Measurements from ENCODE around the gene NCK1.
"Not testable (repeated sequence)": the region's sequence is repeated elsewhere in the genome, so short reads cannot be mapped to it uniquely, and the experiment has no call there.

NCK1 gene

DNA sequence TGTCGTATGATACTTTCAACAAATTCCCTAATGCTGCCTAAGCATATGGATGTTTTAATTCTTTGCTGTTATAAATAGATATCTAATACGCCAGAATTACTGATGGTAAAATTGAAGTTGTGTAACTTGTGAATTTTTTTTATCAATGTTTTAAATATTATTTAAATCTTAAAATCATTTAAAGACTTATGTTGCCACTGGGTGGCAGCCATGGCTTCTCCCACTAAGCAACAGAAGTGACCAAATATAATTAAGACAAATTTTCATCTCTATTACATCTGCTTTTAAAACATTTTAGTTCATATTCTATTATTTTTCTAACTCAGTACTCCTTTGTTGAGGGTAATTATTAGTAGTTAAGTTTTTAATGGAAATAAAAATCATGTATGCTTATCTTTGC, 87.7 kb downstream of the NCK1 start:
- no peak for DNase-seq

DNA sequence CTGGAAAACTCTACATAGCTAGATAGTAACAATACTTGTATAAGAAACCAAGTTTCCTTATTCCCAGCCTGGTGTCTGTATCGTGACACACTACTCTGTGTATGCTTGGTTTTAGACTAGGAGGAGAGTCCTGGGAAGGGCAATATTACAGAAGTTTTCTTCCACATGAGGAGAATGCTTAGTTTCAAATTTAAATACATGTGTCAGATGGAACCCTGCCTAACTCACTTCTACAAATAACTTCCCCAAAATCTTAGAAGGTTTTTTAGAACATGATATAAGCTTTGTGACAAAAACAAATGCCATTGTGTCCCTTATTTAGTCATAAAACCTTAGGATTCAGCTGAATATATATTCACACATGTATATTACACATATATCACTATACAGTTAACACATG, 88.6 kb downstream of the NCK1 start:
- no peak for DNase-seq

DNA sequence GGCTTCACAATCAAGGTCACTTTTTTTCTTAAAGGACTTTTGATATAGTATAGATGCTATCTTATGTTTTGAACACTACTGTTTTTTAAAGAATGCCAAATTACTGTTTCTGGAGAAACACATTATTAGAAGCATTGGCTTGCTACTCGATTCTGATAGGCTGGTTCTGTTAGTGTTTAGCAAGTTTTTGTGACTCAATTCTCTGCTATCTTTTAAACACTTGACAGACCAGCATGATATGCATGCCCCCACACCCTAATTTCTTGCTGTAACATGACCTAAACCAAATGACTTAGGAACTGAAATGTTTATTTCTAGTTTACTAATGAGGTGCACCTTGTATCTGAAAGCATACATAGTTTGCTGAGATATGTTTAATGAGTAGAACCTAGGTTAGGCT, 90.3 kb downstream of the NCK1 start:
- no peak for DNase-seq

DNA sequence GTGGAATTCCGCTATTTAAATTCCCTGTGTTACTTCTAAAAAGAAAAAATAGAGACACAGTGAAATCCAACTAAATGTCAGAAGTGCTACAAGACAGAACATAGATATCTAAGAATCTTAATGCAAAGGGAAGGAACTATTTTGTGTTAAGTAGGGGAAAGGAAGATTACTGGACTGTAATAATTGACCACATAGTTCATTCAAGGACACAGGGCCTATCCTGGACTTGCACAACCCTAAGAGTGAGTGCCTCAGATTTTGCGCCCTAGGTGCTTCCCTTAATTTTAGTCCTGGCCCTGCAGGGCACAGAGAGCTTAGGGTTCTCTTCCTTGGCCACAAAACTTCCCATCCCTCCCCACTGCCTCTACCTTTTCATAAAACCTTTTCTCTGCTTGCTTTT, 92.2 kb downstream of the NCK1 start:
- DNase-seq, result no peak

DNA sequence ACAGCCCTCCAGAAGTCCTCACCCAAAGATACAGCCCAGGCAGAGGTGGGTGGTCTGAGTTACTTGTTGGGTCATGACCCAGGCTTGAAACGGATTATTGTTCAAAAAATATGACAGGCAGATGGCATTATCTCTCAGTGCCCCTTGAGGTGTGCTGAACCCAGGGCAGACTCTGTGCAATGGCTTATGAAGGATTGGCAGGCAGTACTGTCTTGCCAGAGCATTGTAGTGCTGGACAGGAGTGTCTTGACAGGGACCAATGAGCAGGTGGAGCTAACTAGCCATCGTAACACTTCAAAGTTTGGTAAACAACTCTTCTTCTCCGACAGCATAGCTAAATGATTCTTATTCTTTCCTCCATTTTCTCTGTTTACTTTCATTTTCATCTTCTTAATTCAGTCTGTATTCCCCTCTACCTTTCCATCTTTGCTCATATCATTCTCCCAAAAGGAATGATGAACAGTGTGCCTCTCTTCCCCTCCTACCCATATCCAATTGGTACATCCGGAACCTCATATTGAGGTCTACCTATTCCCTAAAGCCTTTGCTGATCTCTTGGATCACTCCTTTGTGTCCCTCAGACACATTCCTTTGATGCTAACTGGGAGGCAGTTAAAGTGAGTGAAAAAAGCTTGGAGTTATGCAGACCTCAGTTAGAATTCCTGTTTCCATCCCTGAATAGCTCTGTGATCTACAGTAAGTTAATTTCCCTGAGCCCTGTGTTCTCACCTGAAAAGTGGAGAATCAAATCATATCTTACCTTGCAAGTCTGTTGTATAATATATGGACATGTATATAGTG, 93.2 kb downstream of the NCK1 start:
- no peak for DNase-seq

DNA sequence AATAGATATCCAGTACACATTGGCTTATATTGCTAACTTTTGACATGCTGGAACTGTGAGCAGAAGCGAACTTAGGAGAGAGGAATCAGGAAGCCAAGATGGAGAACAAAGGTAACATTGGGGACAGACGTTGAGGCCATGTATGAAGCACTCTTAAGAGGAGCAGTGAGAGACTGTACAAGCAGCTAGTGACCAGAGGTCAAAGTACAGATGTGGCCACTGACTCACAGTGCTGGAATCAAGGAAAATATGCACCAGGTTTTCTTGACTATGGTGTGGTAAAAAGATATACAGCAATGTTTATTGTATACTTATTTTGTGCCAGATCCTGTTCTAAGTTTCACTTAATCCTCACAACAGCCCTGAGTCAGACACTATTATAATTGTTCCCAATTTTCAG, 93.8 kb downstream of the NCK1 start:
- DNase-seq, result no peak

DNA sequence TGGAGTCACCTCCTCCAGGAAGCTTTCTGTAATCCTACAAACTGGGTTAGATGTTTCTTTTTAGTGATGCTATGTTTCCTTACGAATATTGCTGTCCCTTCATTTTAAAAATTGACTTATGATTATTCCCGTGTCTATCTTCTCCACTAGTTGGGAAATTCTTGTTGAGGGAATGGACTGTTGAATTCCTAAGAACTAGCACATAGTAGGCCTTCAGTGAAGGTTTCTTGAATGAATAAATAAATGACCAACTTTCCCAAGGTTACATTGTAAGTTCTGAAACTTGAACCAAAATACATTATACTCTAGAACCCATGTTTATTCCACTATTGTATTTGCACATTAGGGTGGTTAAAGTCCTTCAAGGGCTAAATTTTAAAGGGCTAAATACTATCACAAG, 95.0 kb downstream of the NCK1 start:
- no peak for DNase-seq

DNA sequence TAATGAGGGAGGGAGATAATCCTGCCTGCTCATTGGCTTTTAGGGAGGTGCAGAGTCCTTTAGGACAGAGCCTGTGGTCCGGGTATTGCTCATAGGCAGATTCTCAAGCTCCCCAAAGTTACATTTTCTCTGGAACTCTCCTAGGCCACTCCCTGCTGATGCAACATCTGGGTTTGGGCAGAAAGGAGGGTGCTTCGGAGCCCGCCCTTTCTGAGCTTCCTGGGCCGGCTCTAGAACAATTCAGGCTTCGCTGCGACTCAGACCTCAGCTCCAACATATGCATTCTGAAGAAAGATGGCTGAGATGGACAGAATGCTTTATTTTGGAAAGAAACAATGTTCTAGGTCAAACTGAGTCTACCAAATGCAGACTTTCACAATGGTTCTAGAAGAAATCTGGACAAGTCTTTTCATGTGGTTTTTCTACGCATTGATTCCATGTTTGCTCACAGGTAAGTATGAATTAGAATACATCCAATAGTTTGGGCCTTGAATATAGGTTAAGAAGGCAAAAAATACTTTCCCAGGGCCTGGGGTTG, 95.8 kb downstream of the NCK1 start, which contains the start of gene IL20RB:
Gene IL20RB (plus strand): TSS at position 233 of the 538 bp plus-strand sequence. CDS start 131 bp downstream, at position 364.
- no peak for DNase-seq

DNA sequence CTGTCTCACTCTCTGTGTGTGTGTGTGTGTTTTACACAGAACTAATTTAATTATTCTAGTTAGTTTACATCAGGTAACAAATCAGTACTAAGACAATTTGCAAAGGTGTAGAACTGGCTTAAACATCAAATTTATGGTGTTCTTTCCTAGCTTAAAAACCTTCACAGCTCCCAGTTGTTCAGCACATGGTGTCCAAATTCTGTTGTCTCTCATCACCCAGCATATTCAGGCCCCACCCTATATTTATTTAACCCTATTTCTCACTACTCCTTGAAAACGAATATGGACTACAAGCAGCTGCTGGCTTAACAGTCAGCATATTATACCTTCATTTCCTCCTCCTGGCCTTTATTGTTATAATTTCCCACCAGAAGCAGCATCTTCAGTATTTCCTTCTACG, 96.9 kb downstream of the NCK1 start:
- DNase-seq, result no peak

DNA sequence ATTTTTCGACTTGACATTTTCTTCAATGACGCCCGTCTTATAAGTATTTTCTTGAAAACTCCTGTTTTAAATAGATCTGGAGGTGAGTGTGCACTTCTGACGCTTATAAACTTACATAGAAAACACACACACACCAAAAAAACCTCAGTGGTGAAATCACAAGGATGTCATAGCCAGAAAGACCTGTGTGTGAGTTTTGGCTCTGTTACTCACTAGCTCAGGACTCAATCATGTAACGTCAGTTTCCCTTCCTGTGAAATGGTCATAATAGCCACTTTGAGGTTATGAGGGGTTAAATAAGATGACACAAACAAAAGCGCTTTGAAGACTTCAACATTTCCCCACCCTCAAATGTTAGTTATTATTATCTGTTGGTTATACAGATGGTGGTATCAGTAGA, 97.6 kb downstream of the NCK1 start:
- no peak for DNase-seq

DNA sequence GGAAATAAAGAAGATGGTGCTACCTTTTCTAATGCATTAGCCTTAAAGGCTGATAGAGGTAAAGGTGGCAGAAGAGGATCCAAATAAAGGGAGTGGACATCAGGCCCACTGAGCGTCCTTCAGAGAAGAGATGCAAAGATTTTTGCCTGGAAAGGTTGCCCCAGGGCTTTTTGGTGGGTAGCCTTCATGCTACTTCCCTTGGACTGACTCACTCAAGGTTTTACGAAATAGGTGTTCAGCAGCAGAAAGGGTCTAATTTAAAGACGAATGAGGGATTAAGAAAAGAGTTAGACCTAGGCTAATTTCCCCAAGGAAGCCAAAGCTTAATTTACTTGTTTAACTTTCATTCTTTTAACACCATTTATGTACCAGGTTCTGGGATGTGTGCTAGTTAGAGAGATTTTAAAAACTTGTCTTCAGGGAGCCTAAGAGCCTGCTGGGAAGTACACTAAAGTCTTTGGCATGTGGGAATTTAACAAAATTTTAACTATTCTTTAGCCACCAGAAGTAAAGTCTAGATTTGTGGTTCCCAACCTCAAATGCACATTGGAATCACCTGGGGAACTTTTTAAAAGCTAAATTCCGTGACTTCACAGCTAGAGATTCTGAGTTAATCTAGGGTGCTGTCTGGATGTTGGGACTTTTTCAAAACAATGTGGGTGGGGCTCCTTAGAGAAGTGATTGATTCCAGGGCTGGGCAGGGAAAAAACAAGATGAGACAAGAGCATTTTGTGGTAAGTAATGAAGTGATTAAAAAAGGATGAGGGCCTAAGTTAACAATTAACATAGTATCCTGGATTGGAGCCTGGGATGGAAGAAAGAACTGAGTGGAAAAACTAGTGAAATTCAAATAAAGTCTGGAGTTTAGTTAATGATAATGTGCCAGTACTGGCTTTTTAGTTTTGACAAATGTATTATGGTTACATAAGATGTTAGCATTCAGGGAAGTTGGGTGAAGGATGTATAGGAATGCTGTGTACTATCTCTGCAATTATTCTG, 99.1 kb downstream of the NCK1 start:
- no peak for DNase-seq

DNA sequence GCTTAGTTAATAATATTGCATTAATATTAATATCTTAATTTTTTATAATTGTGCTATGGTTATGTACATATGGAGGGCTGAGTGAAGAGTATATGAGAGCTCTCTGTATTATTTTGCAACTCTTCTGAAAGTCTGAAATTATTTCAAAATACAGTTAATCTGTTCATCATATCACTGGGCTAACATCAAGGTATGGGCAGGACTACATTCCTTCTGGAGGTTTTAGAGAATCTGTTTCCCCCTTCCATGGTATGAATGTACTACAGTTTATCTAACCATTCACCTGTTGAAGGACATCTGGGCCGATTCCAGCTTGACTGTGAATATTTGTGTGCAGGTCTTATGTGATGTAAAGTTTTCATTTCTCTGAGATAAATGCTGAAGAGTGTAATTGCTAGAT, 100.9 kb downstream of the NCK1 start:
- DNase-seq, result no peak

DNA sequence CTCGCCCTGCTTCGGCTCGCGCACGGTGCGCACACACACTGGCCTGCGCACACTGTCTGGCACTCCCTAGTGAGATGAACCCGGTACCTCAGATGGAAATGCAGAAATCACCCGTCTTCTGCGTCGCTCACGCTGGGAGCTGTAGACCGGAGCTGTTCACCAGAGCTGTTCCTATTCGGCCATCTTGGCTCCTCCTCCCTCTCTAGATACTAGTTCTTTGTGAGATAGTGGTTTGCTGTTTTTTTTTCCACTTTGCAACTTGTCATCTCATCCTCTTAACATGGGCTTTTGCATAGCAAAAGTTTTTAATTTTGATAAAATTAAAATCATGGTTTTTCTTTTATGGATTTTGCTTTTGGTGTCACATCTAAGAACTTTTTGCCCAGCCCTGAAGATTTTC, 107.5 kb downstream of the NCK1 start:
- DNase-seq, result not testable (repeated sequence)

DNA sequence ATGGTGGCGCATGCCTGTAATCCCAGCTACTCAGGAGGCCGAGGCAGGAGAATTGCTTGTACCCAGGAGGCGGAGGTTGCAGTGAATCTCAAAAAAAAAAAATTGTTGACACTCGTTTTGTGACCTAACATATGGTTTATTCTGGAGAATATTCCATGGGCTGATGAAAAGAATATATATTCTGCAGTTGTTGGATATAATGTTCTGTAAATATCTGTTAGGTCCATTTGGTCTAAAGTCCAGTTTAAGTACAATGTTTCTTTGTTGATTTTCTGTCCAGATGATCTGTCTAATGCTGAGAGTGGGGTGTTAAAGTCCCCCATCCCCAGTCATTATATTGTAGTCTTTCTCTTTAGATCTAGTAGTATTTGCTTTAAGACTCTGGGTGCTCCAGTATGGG, 111.3 kb downstream of the NCK1 start:
- DNase-seq, result no peak

DNA sequence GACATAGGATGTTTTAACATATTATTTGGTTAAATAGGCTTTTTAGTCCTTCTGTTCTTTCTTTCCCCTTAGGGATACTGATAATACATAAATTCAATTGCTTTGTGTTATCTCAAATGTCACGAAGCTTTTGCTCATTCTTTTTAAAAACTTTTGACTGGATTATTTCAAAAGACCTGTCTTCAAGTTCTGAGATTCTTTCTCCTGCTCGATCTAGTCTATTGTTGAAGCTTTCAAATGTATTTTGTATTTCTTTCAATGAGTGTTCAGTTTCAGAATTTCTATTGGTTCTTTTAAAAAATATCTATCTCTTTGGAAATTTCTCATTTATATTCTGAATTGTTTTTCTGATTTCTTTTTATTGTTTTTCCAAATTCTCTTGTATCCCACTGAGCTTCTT, 112.7 kb downstream of the NCK1 start:
- no peak for DNase-seq

DNA sequence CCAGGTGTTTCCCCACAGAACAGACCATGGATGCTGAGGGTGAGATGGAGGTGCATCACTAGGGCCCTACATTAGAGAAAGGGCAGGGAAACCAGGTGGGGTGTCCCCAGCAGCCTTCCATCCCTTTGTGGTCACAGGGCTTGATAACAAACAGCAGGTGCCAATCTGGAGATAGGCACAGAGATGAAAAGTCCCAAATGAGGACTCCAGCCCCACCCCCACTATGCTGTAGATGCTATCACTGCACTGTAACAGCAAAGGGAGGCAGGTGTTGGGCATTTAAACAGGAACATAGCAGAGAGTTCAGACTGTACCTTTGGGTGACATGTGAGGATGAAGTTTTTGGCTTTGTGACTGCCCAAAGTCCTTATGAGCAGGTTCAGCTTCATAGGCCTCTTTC, 117.2 kb downstream of the NCK1 start:
- no peak for DNase-seq

DNA sequence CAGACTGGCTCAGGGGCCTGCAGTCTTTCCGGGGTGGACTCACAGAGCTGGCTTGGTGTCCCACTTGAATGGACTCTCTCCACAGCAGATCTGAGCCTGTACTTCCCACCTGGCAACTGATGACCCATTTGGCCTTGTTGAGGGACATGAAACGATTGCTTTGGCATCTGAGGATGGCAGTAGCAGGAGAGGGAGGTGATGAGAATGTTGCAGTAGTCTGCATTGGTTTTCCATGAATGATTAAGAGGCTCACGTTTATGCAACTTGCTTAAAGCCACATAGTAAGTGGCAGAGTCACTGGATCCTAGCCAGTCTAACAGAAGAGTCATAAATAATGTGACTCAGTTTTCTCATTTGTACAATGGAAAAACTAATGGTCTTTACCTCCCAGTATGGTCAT, 117.7 kb downstream of the NCK1 start:
- DNase-seq, result no peak

DNA sequence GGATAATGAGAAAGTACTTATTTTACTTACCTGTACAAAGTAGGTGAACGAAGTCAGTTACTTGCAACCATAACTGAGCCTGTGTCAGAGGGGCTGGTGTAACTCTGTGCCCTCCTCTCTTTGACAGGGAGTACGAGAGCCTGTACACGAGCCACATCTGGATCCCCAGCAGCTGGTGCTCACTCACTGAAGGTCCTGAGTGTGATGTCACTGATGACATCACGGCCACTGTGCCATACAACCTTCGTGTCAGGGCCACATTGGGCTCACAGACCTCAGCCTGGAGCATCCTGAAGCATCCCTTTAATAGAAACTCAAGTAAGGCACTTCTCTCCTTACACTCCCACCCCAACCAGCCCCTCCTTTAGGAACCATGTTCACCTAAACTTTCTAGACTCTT, 120.0 kb downstream of the NCK1 start:
- no peak for DNase-seq

DNA sequence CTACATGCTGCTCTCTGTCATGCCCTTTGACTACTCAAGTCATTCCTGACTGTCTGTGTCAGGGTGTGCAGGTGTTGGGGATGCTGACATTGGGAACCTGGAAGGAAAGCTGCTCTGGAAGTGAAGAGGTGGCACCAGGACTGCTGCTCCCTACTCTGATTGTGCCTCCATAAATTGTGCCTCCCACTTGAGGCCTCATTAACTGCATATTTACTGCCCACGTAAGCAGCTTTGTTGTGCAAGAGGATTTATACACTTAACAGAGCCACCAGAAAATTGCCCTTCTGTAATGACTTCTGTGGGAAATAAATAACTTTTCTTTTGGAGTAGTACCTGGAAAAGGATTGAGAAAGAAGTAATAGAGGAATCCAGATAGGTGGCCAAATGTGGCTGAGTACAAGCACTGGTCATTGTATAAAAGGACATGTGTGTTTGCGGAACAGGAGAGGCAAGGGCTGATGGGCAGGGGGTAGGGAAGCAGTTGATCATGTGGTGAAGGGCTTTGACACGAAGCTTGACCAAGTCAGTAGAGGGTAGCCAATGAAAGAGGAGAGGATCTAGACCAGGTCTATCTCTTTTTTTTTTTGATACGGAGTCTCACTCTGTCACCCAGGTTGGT, 120.6 kb downstream of the NCK1 start:
- DNase-seq, result no peak

DNA sequence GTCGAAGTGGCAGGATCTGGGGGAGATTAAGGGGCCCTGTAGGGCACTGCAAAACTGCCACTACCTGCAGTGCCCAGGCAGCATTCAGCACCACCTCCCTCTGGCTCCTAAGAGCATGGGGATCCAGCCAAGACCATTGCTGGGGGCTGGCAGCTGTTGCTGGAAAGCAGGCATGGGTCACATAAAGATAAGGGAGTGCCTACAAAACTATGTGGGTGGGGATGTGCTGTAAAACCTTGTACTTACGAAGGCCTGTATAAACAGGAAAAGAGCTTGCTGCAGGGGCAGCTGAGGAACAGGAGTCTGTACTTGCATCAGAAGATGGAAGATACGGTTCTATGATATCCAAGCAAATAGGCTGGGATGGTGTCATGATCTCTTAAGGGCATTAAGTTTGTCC, 122.8 kb downstream of the NCK1 start:
- DNase-seq, result no peak

DNA sequence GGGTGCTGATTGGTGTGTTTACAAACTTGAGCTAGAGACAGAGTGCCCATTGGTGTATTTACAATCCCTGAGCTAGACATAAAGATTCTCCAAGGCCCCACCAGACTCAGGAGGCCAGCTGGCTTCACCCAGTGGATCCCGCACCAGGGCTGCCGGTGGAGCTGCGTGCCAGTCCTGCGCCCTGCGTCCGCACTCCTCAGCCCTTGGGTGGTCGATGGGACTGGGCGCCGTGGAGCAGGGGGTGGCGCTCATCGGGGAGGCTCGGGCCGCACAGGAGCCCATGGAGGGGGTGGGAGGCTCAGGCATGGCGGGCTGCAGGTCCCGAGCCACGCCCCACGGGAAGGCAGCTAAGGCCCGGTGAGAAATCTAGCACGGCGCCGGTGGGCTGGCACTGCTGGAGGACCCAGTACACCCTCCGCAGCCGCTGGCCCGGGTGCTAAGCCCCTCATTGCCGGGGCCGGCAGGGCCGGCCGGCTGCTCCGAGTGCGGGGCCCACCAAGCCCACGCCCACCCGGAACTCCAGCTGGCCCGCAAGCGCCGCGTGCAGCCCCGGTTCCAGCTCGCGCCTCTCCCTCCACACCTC, 125.5 kb downstream of the NCK1 start:
- not testable (repeated sequence) for DNase-seq

DNA sequence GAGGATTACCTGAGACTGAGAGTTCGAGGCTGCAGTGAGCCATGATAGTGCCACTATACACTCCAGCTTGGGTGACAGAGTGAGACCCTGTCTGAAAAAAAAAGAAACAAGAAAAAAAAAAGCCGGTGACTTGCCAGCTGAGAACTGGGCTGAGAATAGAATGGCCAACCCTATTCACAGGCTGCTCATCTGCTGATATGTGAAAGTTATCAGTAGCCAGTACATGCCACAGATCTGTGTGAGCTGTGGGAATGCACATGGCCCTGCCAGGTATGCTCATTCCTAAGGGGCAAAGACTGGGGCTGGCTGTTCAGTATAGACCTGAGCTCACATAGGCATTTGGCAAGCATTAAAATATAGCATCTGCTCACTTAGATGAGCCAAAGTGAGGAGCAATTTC, 126.6 kb downstream of the NCK1 start:
- DNase-seq, result no peak

Measured in NCI-H2171 (cell line).